GM19452 (cell line): ENCODE data around the gene SSBP2.
"Not testable (repeated sequence)": the region's sequence is repeated elsewhere in the genome, so short reads cannot be mapped to it uniquely, and the experiment has no call there.

Source experiments
- ATAC-seq: cut with Tn5 transposase; IDR thresholded peaks from one replicate; pipeline ENCODE4 v1.9.1; 2021; ENCODE audit not compliant: unreplicated experiment

The SSBP2 gene

GRCh38 chr5:81606150-81606549, 144.7 kb downstream of the SSBP2 start:
- ATAC-seq, result no peak

GRCh38 chr5:81605299-81605698, 145.6 kb downstream of the SSBP2 start:
- no peak for ATAC-seq

GRCh38 chr5:81604193-81604592, 146.7 kb downstream of the SSBP2 start:
- no peak for ATAC-seq

- ATAC-seq, result no peak
These were observed 149.0 kb downstream of the SSBP2 start for GRCh38 chr5:81601919-81602318.

- ATAC-seq, result not testable (repeated sequence)
These were observed 158.8 kb downstream of the SSBP2 start for GRCh38 chr5:81592085-81592484.

- ATAC-seq, result no peak
These were observed 160.2 kb downstream of the SSBP2 start for GRCh38 chr5:81590498-81591384.

GRCh38 chr5:81579262-81579924, 171.5 kb downstream of the SSBP2 start:
- no peak for ATAC-seq

- ATAC-seq, result no peak
These were observed 173.8 kb downstream of the SSBP2 start for GRCh38 chr5:81577091-81577490.

- ATAC-seq, result no peak
These were observed 175.0 kb downstream of the SSBP2 start for GRCh38 chr5:81575924-81576323.

GRCh38 chr5:81572201-81572600, 178.7 kb downstream of the SSBP2 start:
- ATAC-seq, result no peak

GRCh38 chr5:81558188-81558587, 192.7 kb downstream of the SSBP2 start:
- no peak for ATAC-seq

GRCh38 chr5:81556809-81557208, 194.1 kb downstream of the SSBP2 start:
- ATAC-seq, result no peak

- no peak for ATAC-seq
These were observed 195.0 kb downstream of the SSBP2 start for GRCh38 chr5:81555865-81556264.

- no peak for ATAC-seq
These were observed 196.2 kb downstream of the SSBP2 start for GRCh38 chr5:81554647-81555046.

GRCh38 chr5:81553567-81554212, 197.2 kb downstream of the SSBP2 start:
- ATAC-seq, result no peak

GRCh38 chr5:81552852-81553566, 197.9 kb downstream of the SSBP2 start:
- no peak for ATAC-seq

GRCh38 chr5:81549123-81549522, 201.8 kb downstream of the SSBP2 start:
- no peak for ATAC-seq

- ATAC-seq, result no peak
These were observed 203.9 kb downstream of the SSBP2 start for GRCh38 chr5:81547001-81547400.

GRCh38 chr5:81545911-81546310, 205.0 kb downstream of the SSBP2 start:
- ATAC-seq, result no peak

- ATAC-seq, result no peak
These were observed 206.4 kb downstream of the SSBP2 start for GRCh38 chr5:81544351-81545018.

GRCh38 chr5:81542242-81542641, 208.7 kb downstream of the SSBP2 start:
- ATAC-seq, result no peak
